ENCODE data around the gene SLC35F2.

GRCh38 chr11:107752949-107753822 lies 105.4 kb downstream of the SLC35F2 start:
- TF ChIP-seq POLR2A (IDR thresholded peaks at IDR 0.05; ENCODE audit: low read depth, low read length) (no peak), CTCF (conservative IDR thresholded peaks at IDR 0.05; ENCODE audit: low read depth, low read length) (no peak), BHLHE40 (IDR thresholded peaks at IDR 0.05; ENCODE audit: low read depth, low read length) (no peak), SMC3 (IDR thresholded peaks at IDR 0.05; ENCODE audit: low read depth, low read length) (no peak), RFX5 (IDR thresholded peaks at IDR 0.05; ENCODE audit: low read depth, low read length) (no peak), NFE2L2 (IDR thresholded peaks at IDR 0.05; ENCODE audit: low read depth, low read length) (no peak), CEBPB (IDR thresholded peaks at IDR 0.05; ENCODE audit: low read depth, low read length) (no peak), RAD21 (IDR thresholded peaks at IDR 0.05; ENCODE audit: low read length) (no peak)

Data from IMR-90 (cell line).